Prostate gland (tissue), 2 donors: ENCODE measurements around the gene RGS3. TPM values are rescaled to one million over a fixed set of nuclear protein-coding genes. Genes with fewer than 3 reads are reported as not detected.

Experiments
- DNase-seq: peaks from one replicate; pipeline ENCODE4 v3.0.0-alpha.2; 2019; ENCODE audit warnings: low spot score
- H3K27ac ChIP-seq, 2 donors: fragments of 200-600 bp; sonication (generic); 2 replicates each; pipeline ENCODE4 v1.5.1; 2017 to 2019
- H3K27me3 ChIP-seq: fragments of 200-600 bp; sonication (generic); replicated peaks from 2 replicates; pipeline ENCODE4 v1.5.1; 2019; ENCODE audit not compliant: insufficient read depth
- H3K36me3 ChIP-seq, 2 donors: fragments of 200-600 bp; sonication (generic); 1 replicate in 1 of 2; 2 replicates in 1 of 2; pipeline versions ENCODE4 v1.5.1 to v1.8.1; 2017 to 2019
- H3K4me1 ChIP-seq: fragments of 200-600 bp; sonication (generic); replicated peaks from 2 replicates; pipeline ENCODE4 v1.5.1; 2019
- H3K4me3 ChIP-seq, 2 donors: fragments of 200-600 bp; sonication (generic); 2 replicates each; pipeline ENCODE4 v1.5.1; 2017 to 2019
- H3K9me3 ChIP-seq: fragments of 200-600 bp; sonication (generic); 2 replicates; pipeline ENCODE4 v1.5.1; 2017
- CTCF ChIP-seq, 4 experiments: fragments of 200-600 bp in 2 of 4; fragments of 450-650 bp in 2 of 4; sonication (generic) in 2 of 4; IDR thresholded peaks; 1 replicate in 3 of 4; 2 replicates in 1 of 4; pipeline ENCODE4 v1.5.1; 2016 to 2019; ENCODE audit warnings: antibody characterized with exemption in 4 of 4, mild to moderate bottlenecking in 2 of 4, moderate library complexity in 2 of 4
- POLR2A ChIP-seq: fragments of 450-650 bp; IDR thresholded peaks from one replicate; pipeline ENCODE4 v1.6.1; 2016; ENCODE audit warnings: antibody characterized with exemption, mild to moderate bottlenecking
- POLR2AphosphoS5 ChIP-seq: sonication (generic); formaldehyde crosslinking; IDR thresholded peaks from one replicate; pipeline ENCODE4 v1.6.1; 2017; ENCODE audit warnings: antibody characterized with exemption
- WGBS: methylation state at CpG from one replicate; pipeline ENCODE4 v1.1.5; 2018; 5-methylcytosine and 5-hydroxymethylcytosine counted together
- intact Hi-C: fragments of 100-400 bp; cut with DNase I; formaldehyde crosslinking; loops from one replicate; pipeline ENCODE4 v1.14.2; 2022
- total RNA-seq, 2 donors: library from RNA; depleted of rRNA; stranded (reverse); fragments of >200 nt; gene quantifications; one replicate each; pipeline ENCODE4 v1.1.0, GENCODE V29; 2016

RGS3 gene
- total RNA-seq, 2 donors from 2014 or later = 26.5 to 98.9 TPM

GRCh38 chr9:113593682-113594281 lies 130.3 kb downstream of the RGS3 start:
- Histone ChIP-seq H3K9me3 (no peaks in the 10 kb centered on the region), H3K36me3 (peaks cover 3 to 11% of the 10 kb centered on the region in 2 donors), H3K4me1 (peaks cover 19% of the 10 kb centered on the region), H3K4me3 (peak overlapping the region; percentile 25 to 31), H3K27ac (peak overlapping the region; percentile 66 to 67), H3K27me3 (no peaks in the 10 kb centered on the region)
- TF ChIP-seq CTCF (IDR thresholded peaks at IDR 0.05) (peak in 2 of 4 experiments; percentile 5 to 6), POLR2AphosphoS5 (peak; percentile 80), POLR2A (peak; percentile 42)
- intact Hi-C loops = no loop called here
- 6% methylated on average over 15 of the region's 15 CpGs for WGBS
- peak; percentile 79 for DNase-seq

GRCh38 chr9:113594484-113595299 lies 131.2 kb downstream of the RGS3 start:
- Histone ChIP-seq H3K27me3 (no peaks in the 10 kb centered on the region), H3K4me1 (peaks cover 17% of the 10 kb centered on the region), H3K9me3 (no peaks in the 10 kb centered on the region), H3K27ac (peak overlapping the region; percentile 66 to 67), H3K36me3 (peaks cover 3 to 11% of the 10 kb centered on the region in 2 donors), H3K4me3 (peak overlapping the region; percentile 25 to 31)
- TF ChIP-seq POLR2A (no peak), CTCF (IDR thresholded peaks at IDR 0.05) (no peak), POLR2AphosphoS5 (no peak)
- no peak for DNase-seq
- 21% methylated on average over 19 of the region's 19 CpGs for WGBS
- intact Hi-C loops = no loop called here

GRCh38 chr9:113596616-113597320 lies 133.2 kb downstream of the RGS3 start:
- no peak overlapping the region for H3K4me3 ChIP-seq
- intact Hi-C loops = no loop called here
- WGBS = 90% methylated on average over 27 of the region's 27 CpGs
- H3K9me3 ChIP-seq = no peaks in the 10 kb centered on the region
- H3K27me3 ChIP-seq = no peaks in the 10 kb centered on the region
- DNase-seq = no peak
- H3K27ac ChIP-seq = no peak overlapping the region
- TF ChIP-seq POLR2AphosphoS5 = no peak
- TF ChIP-seq POLR2A = no peak
- TF ChIP-seq CTCF (IDR thresholded peaks at IDR 0.05) = no peak
- peaks cover 16% of the 10 kb centered on the region for H3K4me1 ChIP-seq
- peaks cover 3 to 11% of the 10 kb centered on the region in 2 donors for H3K36me3 ChIP-seq

- TF ChIP-seq POLR2A (no peak), CTCF (IDR thresholded peaks at IDR 0.05) (no peak), POLR2AphosphoS5 (no peak)
- intact Hi-C loops = no loop called here
- H3K27ac ChIP-seq = no peak overlapping the region
- H3K9me3 ChIP-seq = no peaks in the 10 kb centered on the region
- no peak for DNase-seq
- H3K4me3 ChIP-seq = no peak overlapping the region
- WGBS = 75% methylated on average over 14 of the region's 14 CpGs
- H3K4me1 ChIP-seq = peaks cover 16% of the 10 kb centered on the region
- peaks cover 3 to 11% of the 10 kb centered on the region in 2 donors for H3K36me3 ChIP-seq
- no peaks in the 10 kb centered on the region for H3K27me3 ChIP-seq
These were observed 134.1 kb downstream of the RGS3 start for GRCh38 chr9:113597390-113598241.
